ENCODE data around the gene ZNF556.

The ZNF556 gene

GRCh38 chr19:2905918-2906519, 38.9 kb downstream of the ZNF556 start:
- no peak for DNase-seq (ENCODE audit: low read depth)

GRCh38 chr19:2906631-2907195, 39.6 kb downstream of the ZNF556 start:
- DNase-seq (ENCODE audit: low read depth): no peak

- DNase-seq (ENCODE audit: low read depth): no peak
Observed at GRCh38 chr19:2912306-2912705, 45.2 kb downstream of the ZNF556 start.

DNA sequence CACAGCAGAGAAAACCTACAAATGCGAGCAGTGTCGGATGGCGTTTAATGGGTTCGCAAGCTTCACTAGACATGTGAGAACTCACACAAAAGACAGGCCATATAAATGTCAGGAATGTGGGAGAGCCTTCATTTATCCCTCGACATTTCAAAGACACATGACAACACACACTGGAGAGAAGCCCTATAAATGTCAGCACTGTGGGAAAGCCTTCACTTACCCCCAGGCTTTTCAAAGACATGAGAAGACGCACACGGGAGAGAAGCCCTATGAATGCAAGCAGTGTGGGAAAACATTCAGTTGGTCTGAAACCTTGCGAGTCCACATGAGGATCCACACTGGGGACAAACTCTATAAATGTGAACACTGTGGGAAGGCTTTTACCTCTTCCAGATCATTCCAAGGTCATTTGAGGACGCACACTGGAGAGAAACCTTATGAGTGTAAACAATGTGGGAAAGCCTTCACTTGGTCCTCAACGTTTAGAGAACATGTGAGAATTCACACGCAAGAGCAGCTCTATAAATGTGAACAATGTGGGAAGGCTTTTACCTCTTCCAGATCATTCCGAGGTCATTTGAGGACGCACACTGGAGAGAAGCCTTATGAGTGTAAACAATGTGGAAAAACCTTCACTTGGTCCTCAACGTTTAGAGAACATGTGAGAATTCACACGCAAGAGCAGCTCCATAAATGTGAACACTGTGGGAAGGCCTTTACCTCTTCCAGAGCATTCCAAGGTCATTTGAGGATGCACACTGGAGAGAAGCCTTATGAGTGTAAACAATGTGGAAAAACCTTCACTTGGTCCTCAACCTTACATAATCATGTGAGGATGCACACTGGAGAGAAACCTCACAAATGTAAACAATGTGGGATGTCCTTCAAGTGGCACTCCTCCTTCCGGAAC, 50.4 kb downstream of the ZNF556 start:
- no peak for DNase-seq (ENCODE audit: low read depth)

DNA sequence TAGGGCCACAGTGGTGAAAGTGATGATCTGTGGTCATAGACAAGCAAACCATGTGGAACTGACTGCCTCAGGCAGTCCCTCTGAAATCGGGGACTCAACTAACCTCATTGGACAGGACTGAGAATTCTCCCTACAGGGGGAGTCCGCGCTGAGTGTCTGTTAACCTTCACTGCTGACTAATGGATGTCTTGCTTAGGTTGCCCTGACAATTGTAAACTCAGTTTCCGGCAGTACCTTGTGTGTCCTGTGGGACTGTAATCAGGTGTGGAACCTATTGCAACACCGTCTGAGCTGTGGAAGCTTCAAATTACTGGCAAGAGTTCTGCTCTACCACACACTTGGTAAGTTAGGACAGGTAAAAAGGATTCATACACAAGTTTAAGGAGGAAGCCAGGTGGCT, 55.9 kb downstream of the ZNF556 start:
- no peak for DNase-seq (ENCODE audit: low read depth)

GRCh38 chr19:2923510-2923909, 56.4 kb downstream of the ZNF556 start:
- peak; percentile 83 for DNase-seq (ENCODE audit: low read depth)

GRCh38 chr19:2926341-2927031, 59.4 kb downstream of the ZNF556 start:
- DNase-seq (ENCODE audit: low read depth): no peak

DNA sequence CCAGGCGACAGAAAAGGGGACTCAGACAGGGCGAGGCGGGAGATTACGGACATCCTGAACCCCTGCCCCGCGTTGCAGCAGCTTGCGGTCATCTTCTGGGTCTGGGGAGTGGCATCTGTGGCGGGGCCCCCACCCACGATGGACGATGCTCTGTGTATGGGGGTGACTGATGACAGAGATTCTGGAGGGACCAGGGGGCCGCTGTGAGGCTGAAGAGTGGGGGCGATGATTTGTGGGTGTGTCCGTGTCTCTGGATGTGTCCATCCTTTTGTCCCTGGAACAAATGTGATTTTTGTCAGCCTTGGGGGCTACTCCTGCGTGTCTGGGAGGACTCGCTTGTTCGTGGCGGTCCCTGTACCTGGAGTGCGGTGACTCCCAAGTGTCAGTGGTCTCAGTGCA, 59.9 kb downstream of the ZNF556 start:
- no peak for DNase-seq (ENCODE audit: low read depth)

All from fibroblast of the conjunctiva (primary cell).